GM19452 (cell line): ENCODE measurements around the gene RAPGEF2.

ENCODE experiments used
- ATAC-seq: cut with Tn5 transposase; IDR thresholded peaks from one replicate; pipeline ENCODE4 v1.9.1; 2021; ENCODE audit not compliant: unreplicated experiment

The RAPGEF2 gene

GRCh38 chr4:159190651-159191050 lies 87.8 kb downstream of the RAPGEF2 start:
- no peak for ATAC-seq

- no peak for ATAC-seq
These were observed 89.1 kb downstream of the RAPGEF2 start for GRCh38 chr4:159191989-159192388.

GRCh38 chr4:159193046-159193620 lies 90.3 kb downstream of the RAPGEF2 start:
- ATAC-seq = no peak

GRCh38 chr4:159195361-159195769 lies 92.5 kb downstream of the RAPGEF2 start:
- no peak for ATAC-seq

- ATAC-seq = no peak
These were observed 94.5 kb downstream of the RAPGEF2 start for GRCh38 chr4:159197260-159197884.

- no peak for ATAC-seq
These were observed 95.0 kb downstream of the RAPGEF2 start for GRCh38 chr4:159197885-159198269.

GRCh38 chr4:159199826-159200225 lies 96.9 kb downstream of the RAPGEF2 start:
- no peak for ATAC-seq

- ATAC-seq = no peak
These were observed 98.3 kb downstream of the RAPGEF2 start for GRCh38 chr4:159201168-159201567.

- ATAC-seq = no peak
These were observed 101.7 kb downstream of the RAPGEF2 start for GRCh38 chr4:159204566-159204965.

GRCh38 chr4:159205466-159205865 lies 102.6 kb downstream of the RAPGEF2 start:
- ATAC-seq = no peak

- peak; percentile 92 for ATAC-seq
These were observed 103.6 kb downstream of the RAPGEF2 start for GRCh38 chr4:159206427-159206871.

GRCh38 chr4:159209249-159209648 lies 106.4 kb downstream of the RAPGEF2 start:
- no peak for ATAC-seq

- no peak for ATAC-seq
These were observed 108.1 kb downstream of the RAPGEF2 start for GRCh38 chr4:159210975-159211374.

- no peak for ATAC-seq
These were observed 109.9 kb downstream of the RAPGEF2 start for GRCh38 chr4:159212675-159213293.

- ATAC-seq = no peak
These were observed 114.0 kb downstream of the RAPGEF2 start for GRCh38 chr4:159216834-159217233.

- ATAC-seq = no peak
These were observed 117.0 kb downstream of the RAPGEF2 start for GRCh38 chr4:159219862-159220261.

- no peak for ATAC-seq
These were observed 117.5 kb downstream of the RAPGEF2 start for GRCh38 chr4:159220353-159220752.

GRCh38 chr4:159221280-159221679 lies 118.4 kb downstream of the RAPGEF2 start:
- ATAC-seq = no peak

- no peak for ATAC-seq
These were observed 119.2 kb downstream of the RAPGEF2 start for GRCh38 chr4:159222043-159222552.

- no peak for ATAC-seq
These were observed 121.5 kb downstream of the RAPGEF2 start for GRCh38 chr4:159224408-159224807.

GRCh38 chr4:159227378-159227777 lies 124.5 kb downstream of the RAPGEF2 start:
- ATAC-seq = no peak

GRCh38 chr4:159227984-159228383 lies 125.1 kb downstream of the RAPGEF2 start:
- no peak for ATAC-seq
